ENCODE results near the gene CLCF1.

The CLCF1 gene

DNA sequence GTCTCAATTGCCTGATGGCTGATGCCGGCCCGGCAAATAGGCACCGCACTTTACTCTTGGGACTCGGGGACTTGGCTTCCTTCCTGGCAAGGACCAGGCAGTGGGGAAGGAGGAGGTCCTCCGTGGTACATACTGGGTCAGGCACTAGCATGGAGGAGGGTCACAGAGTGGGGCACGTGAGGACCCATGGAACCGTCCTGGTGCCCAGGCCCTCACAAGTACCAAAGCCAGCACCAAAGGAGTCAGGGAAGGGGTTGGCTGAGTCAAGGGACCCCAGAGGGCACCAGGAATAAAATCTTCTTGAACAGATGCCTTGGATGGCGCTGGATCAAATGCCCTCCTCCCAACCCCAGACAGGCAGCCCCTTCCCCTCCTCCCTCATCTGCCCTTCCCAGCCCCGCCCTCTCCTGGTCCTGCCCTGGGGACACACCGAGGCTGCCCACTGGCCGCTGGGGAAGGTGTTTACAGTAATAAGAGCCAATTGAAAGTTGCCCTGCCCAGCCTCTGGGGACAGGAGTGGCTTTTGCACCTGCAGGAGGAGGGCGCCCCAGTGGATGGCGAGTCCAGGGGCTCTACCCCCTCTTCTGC is 36.5 kb upstream of the CLCF1 start:
- ChIA-PET POLR2A (no interaction called here), CTCF (no interaction called here)
- DNase-seq (ENCODE audit: low read depth, low spot score) = no peak
- no peak overlapping the region for H3K4me3 ChIP-seq (ENCODE audit: low read depth, low read length)
- TF ChIP-seq CTCF (IDR thresholded peaks at IDR 0.05; ENCODE audit: insufficient read depth, low read length, missing control alignments) = no peak

DNA sequence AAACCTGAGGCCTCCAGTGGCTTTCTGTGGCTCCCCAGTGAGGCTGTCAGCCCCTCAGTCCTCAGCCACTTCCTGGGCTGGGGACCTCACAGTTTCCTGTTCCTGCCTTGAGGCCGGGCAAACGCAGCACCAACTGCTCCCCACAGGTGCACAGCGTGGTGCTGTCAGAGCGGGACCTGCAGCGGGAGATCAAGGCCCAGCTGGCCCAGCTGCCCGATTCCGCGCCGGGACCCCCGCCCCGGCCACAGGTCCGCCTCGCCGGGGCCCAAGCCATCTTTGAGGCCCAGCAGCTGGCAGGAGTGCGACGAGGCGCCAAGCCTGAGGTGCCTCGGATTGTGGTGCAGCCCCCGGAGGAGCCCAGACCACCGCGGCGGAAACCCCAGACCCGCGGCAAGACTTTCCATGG is 35.9 kb upstream of the CLCF1 start:
- CTCF ChIA-PET = no interaction called here
- no peak for DNase-seq (ENCODE audit: low read depth, low spot score)
- no peak overlapping the region for H3K4me3 ChIP-seq (ENCODE audit: low read depth, low read length)
- POLR2A ChIA-PET = no interaction called here
- TF ChIP-seq CTCF (IDR thresholded peaks at IDR 0.05; ENCODE audit: insufficient read depth, low read length, missing control alignments) = no peak

- ChIA-PET CTCF (no interaction called here), POLR2A (no interaction called here)
- DNase-seq (ENCODE audit: low read depth, low spot score) = no peak
- H3K4me3 ChIP-seq (ENCODE audit: low read depth, low read length) = no peak overlapping the region
- no peak for TF ChIP-seq CTCF (IDR thresholded peaks at IDR 0.05; ENCODE audit: insufficient read depth, low read length, missing control alignments)
These were observed 35.2 kb upstream of the CLCF1 start for GRCh38 chr11:67408437-67409200.

DNA sequence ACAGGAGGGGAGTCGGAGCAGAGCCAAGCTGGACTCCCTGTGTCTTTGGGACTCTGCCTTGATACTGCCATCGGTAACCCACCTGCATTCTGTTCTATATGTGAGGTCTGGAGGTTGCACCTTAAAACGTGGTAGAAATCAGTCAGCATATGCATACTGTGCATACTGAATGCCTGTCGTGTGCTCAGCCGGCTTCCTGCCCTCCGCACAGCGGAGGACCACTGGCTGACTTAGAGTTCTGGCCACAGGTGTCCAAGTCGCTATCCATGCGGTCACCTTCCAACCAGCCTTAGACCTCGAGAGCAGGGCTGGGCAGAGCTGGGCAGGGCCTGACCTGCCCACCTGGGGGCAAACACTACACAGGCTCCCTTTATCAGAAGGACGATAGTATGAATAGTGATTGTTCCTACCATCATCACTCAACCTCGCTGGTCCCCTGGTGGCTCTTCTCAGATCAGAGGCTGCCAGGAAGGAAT is 34.3 kb upstream of the CLCF1 start:
- ChIA-PET POLR2A (no interaction called here), CTCF (no interaction called here)
- TF ChIP-seq CTCF (IDR thresholded peaks at IDR 0.05; ENCODE audit: insufficient read depth, low read length, missing control alignments) = no peak
- no peak for DNase-seq (ENCODE audit: low read depth, low spot score)
- no peak overlapping the region for H3K4me3 ChIP-seq (ENCODE audit: low read depth, low read length)

DNA sequence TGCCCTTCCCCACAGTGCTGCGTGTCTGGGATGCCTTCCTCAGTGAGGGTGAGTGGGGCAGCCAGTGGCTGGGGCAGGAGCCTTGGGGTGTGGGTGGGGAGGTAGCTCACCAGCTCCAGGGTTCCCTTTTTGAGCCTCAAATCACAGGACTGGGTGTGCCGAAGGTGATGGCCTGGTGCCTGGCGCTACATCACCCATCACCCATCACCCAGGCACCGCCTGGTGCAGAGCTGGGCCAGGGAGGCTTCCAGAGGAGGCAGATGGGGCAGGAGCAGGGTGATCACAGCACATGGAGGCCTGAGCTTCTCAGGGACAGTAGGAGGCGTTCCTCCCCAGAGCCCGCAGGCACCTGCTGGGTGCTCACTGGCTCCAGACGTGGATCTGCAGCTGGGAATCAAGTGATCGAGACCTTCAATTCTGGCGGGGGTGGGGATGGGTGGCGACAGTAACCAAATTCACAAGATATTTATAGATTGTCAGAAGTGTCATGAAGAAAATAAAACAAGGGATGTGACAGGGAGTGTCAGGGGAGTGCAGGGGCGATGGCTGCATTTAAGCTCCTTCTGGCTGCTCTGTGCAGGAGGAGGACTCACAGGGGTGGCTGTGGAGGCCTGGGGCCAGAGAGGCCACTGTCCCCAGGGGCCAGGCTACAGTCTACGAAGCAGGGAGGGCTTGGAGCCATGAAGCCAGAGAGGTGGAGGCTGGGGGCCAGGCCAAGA is 33.7 kb upstream of the CLCF1 start:
- ChIA-PET CTCF (no interaction called here), POLR2A (interaction anchor here (0.5 to 0.7 kb wide), 2 partner anchors 59 to 90 kb away, joined by 3 to 4 read pairs; no protein-coding TSS in a partner anchor)
- no peak for DNase-seq (ENCODE audit: low read depth, low spot score)
- H3K4me3 ChIP-seq (ENCODE audit: low read depth, low read length) = no peak overlapping the region
- TF ChIP-seq CTCF (IDR thresholded peaks at IDR 0.05; ENCODE audit: insufficient read depth, low read length, missing control alignments) = no peak

DNA sequence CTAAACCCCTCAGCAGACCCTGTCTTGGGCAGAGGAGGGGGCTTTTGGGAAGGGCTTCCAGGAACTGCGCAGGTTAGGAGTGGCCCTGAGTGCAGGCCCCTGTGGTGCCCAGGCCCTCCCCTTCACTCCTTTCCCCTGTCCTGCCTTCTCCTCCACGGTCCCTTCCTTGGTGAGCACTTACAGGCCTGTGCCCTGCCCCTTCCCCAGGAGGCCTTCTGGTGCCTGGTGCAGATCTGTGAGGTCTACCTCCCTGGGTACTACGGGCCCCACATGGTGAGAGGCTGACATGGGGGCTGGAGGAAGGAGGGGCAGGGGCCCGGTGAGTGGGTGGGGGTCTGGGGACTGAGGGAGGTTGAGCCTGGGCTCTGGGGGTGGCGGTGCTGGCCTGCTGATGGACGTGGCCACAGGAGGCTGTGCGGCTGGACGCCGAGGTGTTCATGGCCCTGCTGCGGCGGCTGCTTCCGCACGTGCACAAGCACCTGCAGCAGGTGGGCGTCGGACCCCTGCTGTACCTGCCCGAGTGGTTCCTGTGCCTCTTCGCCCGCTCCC is 33.1 kb upstream of the CLCF1 start:
- no peak for DNase-seq (ENCODE audit: low read depth, low spot score)
- CTCF ChIA-PET = no interaction called here
- H3K4me3 ChIP-seq (ENCODE audit: low read depth, low read length) = no peak overlapping the region
- TF ChIP-seq CTCF (IDR thresholded peaks at IDR 0.05; ENCODE audit: insufficient read depth, low read length, missing control alignments) = no peak
- POLR2A ChIA-PET = interaction anchor here (0.5 to 0.7 kb wide), 2 partner anchors 59 to 91 kb away, joined by 3 to 4 read pairs; no protein-coding TSS in a partner anchor
